LNCaP clone FGC (cell line): ENCODE results near the gene RBM43.

Experiments used
- DNase-seq: peaks from one replicate; pipeline ENCODE4 v3.0.0-alpha.2; 2011; ENCODE audit warnings: low read depth
- H3K4me3 ChIP-seq: 2 replicates; pipeline ENCODE4 v1.5.1; 2011; ENCODE audit warnings: mild to moderate bottlenecking, low read depth, low read length, control low read depth
- TF ChIP-seq, protein P1 (sequence below): IDR thresholded peaks from 2 replicates; pipeline ENCODE4 v1.5.1; 2012; ENCODE audit warnings: mild to moderate bottlenecking; ENCODE audit not compliant: control insufficient read depth, insufficient read depth; ENCODE audit errors: extremely low read depth

The RBM43 gene

DNA sequence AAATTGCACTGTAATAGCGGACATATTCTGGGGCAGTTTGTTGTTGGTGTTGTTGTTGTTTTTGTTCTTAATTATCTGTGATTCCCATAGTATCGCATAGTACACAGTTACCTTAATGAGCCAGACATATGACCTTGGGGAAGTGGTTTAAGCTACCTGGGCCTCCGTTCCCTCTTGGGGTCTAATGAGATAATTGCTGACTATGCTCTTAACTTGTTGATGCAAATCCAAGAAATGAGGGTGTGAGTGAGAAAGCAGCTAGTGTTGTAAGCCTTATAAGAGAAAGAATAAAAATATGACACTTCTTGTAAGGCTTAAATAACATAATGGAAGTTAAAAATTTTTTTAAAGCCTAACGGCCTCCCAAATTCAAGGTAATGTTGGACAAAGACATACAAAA lies 20.7 kb upstream of the RBM43 start:
- no peak overlapping the region for H3K4me3 ChIP-seq
- TF ChIP-seq, protein P1, sequence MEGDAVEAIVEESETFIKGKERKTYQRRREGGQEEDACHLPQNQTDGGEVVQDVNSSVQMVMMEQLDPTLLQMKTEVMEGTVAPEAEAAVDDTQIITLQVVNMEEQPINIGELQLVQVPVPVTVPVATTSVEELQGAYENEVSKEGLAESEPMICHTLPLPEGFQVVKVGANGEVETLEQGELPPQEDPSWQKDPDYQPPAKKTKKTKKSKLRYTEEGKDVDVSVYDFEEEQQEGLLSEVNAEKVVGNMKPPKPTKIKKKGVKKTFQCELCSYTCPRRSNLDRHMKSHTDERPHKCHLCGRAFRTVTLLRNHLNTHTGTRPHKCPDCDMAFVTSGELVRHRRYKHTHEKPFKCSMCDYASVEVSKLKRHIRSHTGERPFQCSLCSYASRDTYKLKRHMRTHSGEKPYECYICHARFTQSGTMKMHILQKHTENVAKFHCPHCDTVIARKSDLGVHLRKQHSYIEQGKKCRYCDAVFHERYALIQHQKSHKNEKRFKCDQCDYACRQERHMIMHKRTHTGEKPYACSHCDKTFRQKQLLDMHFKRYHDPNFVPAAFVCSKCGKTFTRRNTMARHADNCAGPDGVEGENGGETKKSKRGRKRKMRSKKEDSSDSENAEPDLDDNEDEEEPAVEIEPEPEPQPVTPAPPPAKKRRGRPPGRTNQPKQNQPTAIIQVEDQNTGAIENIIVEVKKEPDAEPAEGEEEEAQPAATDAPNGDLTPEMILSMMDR = no peak

DNA sequence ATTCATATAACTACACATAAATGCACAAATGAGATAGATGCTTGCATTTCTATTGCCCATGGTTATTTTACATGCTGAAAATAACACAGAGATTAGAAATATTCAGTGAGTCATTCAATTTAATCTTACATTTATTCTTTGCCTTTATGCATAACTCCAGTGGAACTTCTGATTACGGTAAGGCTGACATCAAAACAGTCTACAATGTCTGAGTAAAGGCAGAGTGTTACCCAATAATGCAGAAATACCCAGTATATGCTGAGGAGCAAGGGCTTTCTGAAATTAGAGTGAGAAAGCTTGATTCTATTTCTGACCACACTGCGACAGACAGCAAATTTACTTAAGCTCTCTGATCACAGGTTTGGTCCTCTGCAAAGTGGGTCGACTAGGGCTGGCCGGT lies 18.6 kb upstream of the RBM43 start:
- DNase-seq = no peak
- H3K4me3 ChIP-seq = no peak overlapping the region
- TF ChIP-seq, protein P1 = no peak

More for the DNA sequence above, 20.7 kb upstream of the RBM43 start:
- no peak for DNase-seq

DNA sequence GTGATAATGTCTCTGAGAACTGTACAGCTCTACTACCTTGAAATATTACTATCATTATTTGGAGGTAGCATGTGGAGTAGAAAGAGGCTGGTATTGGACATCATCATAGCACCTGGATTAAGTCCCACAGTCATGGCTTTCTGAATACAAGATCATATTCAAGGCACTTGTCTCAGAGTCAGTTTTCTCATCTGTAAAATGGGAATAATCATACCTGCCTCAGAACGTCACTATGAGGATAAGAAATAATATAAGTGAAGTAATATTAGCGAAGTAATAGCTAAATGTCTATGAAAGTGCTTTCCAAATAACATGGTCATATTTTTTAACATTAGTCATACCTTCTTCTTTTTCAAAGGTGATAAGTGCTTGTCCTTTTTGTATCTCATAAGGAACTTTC lies 16.8 kb upstream of the RBM43 start:
- TF ChIP-seq, protein P1 = no peak
- H3K4me3 ChIP-seq = no peak overlapping the region
- no peak for DNase-seq

DNA sequence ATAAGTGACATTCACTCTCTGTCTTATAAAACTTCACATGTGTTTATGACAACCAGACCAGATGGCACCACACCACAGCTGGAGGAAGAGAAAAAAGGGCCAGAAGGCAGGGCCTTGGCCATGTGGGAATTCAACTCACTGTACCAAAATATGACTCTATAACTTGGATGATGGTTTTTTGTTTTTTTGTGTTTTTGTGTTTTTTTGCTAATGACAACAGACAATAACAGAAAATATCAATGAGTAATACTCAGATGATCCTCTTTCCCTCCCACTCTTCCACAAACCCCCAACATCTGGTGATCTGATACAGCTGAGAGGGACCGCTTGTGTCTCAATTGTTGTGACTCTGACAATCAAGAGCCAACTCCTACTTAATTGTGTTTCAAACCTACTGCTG lies 15.4 kb upstream of the RBM43 start:
- H3K4me3 ChIP-seq = no peak overlapping the region
- TF ChIP-seq, protein P1 = no peak
- DNase-seq = no peak

DNA sequence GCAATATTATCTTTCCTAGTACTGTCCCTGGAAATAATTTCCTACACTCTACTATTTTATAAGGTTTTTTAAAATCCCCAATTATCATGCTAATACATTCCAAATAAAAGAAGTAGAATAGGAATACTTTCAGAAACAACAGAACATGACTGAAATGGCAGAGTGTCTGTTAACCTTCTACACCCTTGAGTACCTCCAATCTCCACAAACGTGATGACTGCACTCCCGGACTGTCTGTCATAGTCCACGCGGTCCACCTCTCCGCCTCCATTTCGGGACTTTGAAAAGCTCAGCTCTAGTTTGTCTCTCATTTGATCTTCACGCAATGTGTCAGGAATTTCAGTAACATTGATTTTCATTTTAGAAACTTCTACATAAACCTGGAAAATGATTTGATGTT lies 13.6 kb upstream of the RBM43 start:
- H3K4me3 ChIP-seq = no peak overlapping the region
- no peak for DNase-seq
- TF ChIP-seq, protein P1 = no peak

DNA sequence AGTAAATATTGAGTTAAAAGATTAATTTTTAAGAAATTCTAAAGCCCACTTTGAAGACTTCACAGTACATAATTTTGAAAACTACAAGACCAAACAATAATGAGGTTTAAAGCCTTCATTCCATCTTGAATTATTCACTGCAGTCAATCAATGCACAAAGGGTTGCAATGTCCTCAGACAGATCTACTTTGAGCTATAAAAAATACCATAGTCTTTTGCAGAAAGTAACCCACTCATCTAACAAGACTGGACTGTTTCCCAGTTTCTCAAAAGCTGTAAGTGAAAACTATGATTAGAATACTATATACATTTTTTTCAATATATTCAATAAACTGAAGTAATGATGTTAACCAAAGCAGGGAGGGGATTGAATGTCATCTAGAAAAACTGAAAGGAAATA lies 10.2 kb upstream of the RBM43 start:
- H3K4me3 ChIP-seq = no peak overlapping the region
- TF ChIP-seq, protein P1 = no peak
- DNase-seq = no peak

DNA sequence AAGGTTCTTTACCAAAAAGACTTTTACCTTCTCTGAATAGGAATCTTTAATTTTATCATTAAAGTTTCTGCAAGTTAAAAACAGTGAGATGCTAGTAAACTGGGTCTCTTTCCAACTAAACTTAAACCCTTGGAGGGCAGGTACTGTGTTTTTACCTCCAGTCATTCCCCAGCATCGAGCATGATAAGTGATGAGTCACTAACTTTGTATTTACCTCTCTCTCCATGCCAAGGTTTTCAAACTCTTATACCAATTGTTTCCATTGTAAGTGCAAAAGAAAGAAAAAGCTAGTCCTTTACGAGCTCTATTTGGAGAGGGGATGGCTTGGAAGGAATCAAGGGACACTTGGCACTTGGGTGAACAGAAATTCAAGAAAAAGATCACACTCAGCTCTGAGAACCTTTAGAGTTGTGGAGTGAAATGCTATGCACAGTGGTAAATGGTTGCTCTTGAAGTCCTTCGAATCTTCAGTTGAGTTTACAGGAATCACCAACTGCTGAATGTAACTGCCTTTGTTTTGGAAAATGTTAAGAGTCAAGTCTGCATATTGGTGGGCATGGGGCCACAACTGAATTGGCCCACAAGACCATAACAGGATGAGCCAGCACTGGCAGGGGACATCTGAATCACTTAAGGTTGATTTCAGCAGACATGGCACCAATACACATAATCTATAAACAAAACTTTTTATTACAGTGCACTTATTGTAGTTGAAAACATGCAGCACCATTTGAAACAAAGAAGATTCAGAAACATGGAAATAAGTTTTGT lies 8.3 kb upstream of the RBM43 start:
- TF ChIP-seq, protein P1 = no peak
- no peak overlapping the region for H3K4me3 ChIP-seq
- no peak for DNase-seq
